Keratinocyte (primary cell): ENCODE data around the gene C14orf119. TPM values are rescaled to one million over a fixed set of nuclear protein-coding genes. Genes with fewer than 3 reads are reported as not detected.

Experiments
- DNase-seq: peaks from one replicate; pipeline ENCODE4 v3.0.0-alpha.2; 2011; ENCODE audit warnings: low read depth, missing footprints, low spot score
- FAIRE-seq: peaks from 2 replicates; lab custom pipeline; 2011; peaks lifted over from hg19 to GRCh38; lab: Jason Lieb, UNC
- H2AFZ ChIP-seq: 2 replicates; pipeline ENCODE4 v1.6.0; 2012; ENCODE audit warnings: low read length, control low read depth, inconsistent platforms; ENCODE audit not compliant: control insufficient read depth
- H3K27ac ChIP-seq: 2 replicates; pipeline ENCODE4 v1.5.1; 2011; ENCODE audit warnings: low read length; ENCODE audit not compliant: control insufficient read depth, insufficient read depth
- H3K27me3 ChIP-seq: 3 replicates; pipeline ENCODE4 v1.6.0; 2011; ENCODE audit warnings: low read length; ENCODE audit not compliant: control insufficient read depth, insufficient read depth; ENCODE audit errors: extremely low read depth
- H3K36me3 ChIP-seq, 2 experiments: 2 replicates in 1 of 2; 3 replicates in 1 of 2; pipeline ENCODE4 v1.5.1; 2011; ENCODE audit warnings: low read length in 2 of 2, mild to moderate bottlenecking in 1 of 2; ENCODE audit not compliant: control insufficient read depth in 2 of 2, insufficient read depth in 2 of 2; ENCODE audit errors: extremely low read depth in 1 of 2
- H3K4me1 ChIP-seq: 3 replicates; pipeline ENCODE4 v1.5.1; 2011; ENCODE audit warnings: low read length; ENCODE audit not compliant: control insufficient read depth, insufficient read depth; ENCODE audit errors: extremely low read depth
- H3K4me2 ChIP-seq: 3 replicates; pipeline ENCODE4 v1.6.0; 2011; ENCODE audit warnings: low read depth, low read length; ENCODE audit not compliant: control insufficient read depth, insufficient read depth; ENCODE audit errors: extremely low read depth
- H3K4me3 ChIP-seq, 3 experiments: fragments of 200-600 bp in 1 of 3; sonication (generic) in 1 of 3; 2 replicates in 2 of 3; 3 replicates in 1 of 3; pipeline ENCODE4 v1.5.1; 2011 to 2016; ENCODE audit warnings: low read length in 3 of 3, mild to moderate bottlenecking in 3 of 3, control low read depth in 2 of 3, inconsistent platforms in 1 of 3, low read depth in 1 of 3, mixed read lengths in 1 of 3, mixed run types in 1 of 3, moderate library complexity in 1 of 3; ENCODE audit not compliant: control insufficient read depth in 2 of 3, insufficient read depth in 2 of 3; ENCODE audit errors: extremely low read depth in 1 of 3
- H3K79me2 ChIP-seq: 2 replicates; pipeline ENCODE4 v1.6.0; 2012; ENCODE audit warnings: low read length; ENCODE audit not compliant: control insufficient read depth, insufficient read depth
- H3K9ac ChIP-seq: 3 replicates; pipeline ENCODE4 v1.6.0; 2011; ENCODE audit warnings: low read length; ENCODE audit not compliant: control insufficient read depth, insufficient read depth; ENCODE audit errors: extremely low read depth
- H3K9me1 ChIP-seq: 3 replicates; pipeline ENCODE4 v1.6.0; 2011; ENCODE audit warnings: low read length; ENCODE audit not compliant: control insufficient read depth, insufficient read depth; ENCODE audit errors: extremely low read depth
- H3K9me3 ChIP-seq: 2 replicates; pipeline ENCODE4 v1.5.1; 2012; ENCODE audit warnings: low read depth, low read length; ENCODE audit not compliant: control insufficient read depth
- H4K20me1 ChIP-seq: 3 replicates; pipeline ENCODE4 v1.6.0; 2011; ENCODE audit warnings: low read length; ENCODE audit not compliant: control insufficient read depth, insufficient read depth; ENCODE audit errors: extremely low read depth
- CTCF ChIP-seq, 3 experiments: IDR thresholded peaks in 1 of 3; conservative IDR thresholded peaks in 1 of 3; optimal IDR thresholded peaks in 1 of 3; 2 replicates in 2 of 3; 3 replicates in 1 of 3; pipeline versions ENCODE3 to v1.5.1; 2011; ENCODE audit warnings: low read length in 3 of 3, mild to moderate bottlenecking in 3 of 3, moderate library complexity in 2 of 3, control low read depth in 1 of 3, inconsistent platforms in 1 of 3; ENCODE audit not compliant: insufficient read depth in 2 of 3; ENCODE audit errors: extremely low read depth in 1 of 3
- EZH2 ChIP-seq: IDR thresholded peaks from one replicate; pipeline ENCODE4 v1.6.1; 2012; ENCODE audit warnings: inconsistent platforms, mild to moderate bottlenecking, low read length, moderate library complexity
- dilution Hi-C: fragments of 300-500 bp; cut with MboI; formaldehyde crosslinking; loops from one replicate; pipeline ENCODE4 v1.7.0; 2020; ENCODE audit warnings: low sequenced_read_pairs; ENCODE audit not compliant: extremely low pct_ligation_motif_present
- polyA plus RNA-seq, 5 experiments: library from polyadenylated mRNA; depleted of rRNA in 3 of 5; stranded (reverse) in 3 of 5; stranded (forward) in 1 of 5; unstranded in 1 of 5; fragments of >200 nt; gene quantifications; 1 replicate in 1 of 5; 2 replicates in 3 of 5; 3 replicates in 1 of 5; pipeline versions ENCODE4 v1.2.1 to v1.2.3, GENCODE V29; 2011 to 2012; ENCODE audit warnings: missing spikeins in 2 of 5, low read depth in 1 of 5, low replicate concordance in 1 of 5

Gene C14orf119
- polyA plus RNA-seq, 1 donor (not counting 4 experiments of a cell fraction or from before 2014, with no cell fraction given), result 73.7 TPM

GRCh38 chr14:23093526-23093925 is 1.8 kb upstream of the C14orf119 start:
- H3K9ac ChIP-seq, result peak overlapping the region; percentile 100
- H3K79me2 ChIP-seq, result peaks cover 82% of the 10 kb centered on the region
- H2AFZ ChIP-seq, result no peak overlapping the region
- H3K27ac ChIP-seq, result peak overlapping the region; percentile 14
- H3K4me3 ChIP-seq, result peak overlapping the region; percentile 86 to 99 (median 99)
- TF ChIP-seq EZH2, result no peak
- no peak for TF ChIP-seq CTCF (optimal IDR thresholded peaks at IDR 0.05 in 1 of 3, IDR thresholded peaks at IDR 0.05 in 1 of 3, conservative IDR thresholded peaks at IDR 0.05 in 1 of 3; ENCODE audit: extremely low read depth in 1 of 3, insufficient read depth in 2 of 3, low read length in 3 of 3)
- FAIRE-seq, result no peak
- H3K27me3 ChIP-seq, result no peaks in the 10 kb centered on the region
- DNase-seq, result no peak
- H3K9me3 ChIP-seq, result no peaks in the 10 kb centered on the region
- peaks cover 4% of the 10 kb centered on the region for H3K9me1 ChIP-seq
- peaks cover 17% of the 10 kb centered on the region for H4K20me1 ChIP-seq
- dilution Hi-C loops, result no loop called here
- peak overlapping the region; percentile 98 for H3K4me2 ChIP-seq
- peaks cover 16 to 47% of the 10 kb centered on the region in 2 experiments for H3K36me3 ChIP-seq
- peaks cover 21% of the 10 kb centered on the region for H3K4me1 ChIP-seq

GRCh38 chr14:23093991-23094665 is 1.2 kb upstream of the C14orf119 start:
- peak overlapping the region; percentile 86 to 99 (median 99) for H3K4me3 ChIP-seq
- H3K27me3 ChIP-seq, result no peaks in the 10 kb centered on the region
- peak overlapping the region; percentile 100 for H3K9ac ChIP-seq
- H3K4me1 ChIP-seq, result peaks cover 21% of the 10 kb centered on the region
- H3K79me2 ChIP-seq, result peaks cover 87% of the 10 kb centered on the region
- peak overlapping the region; percentile 99 for H3K27ac ChIP-seq
- H2AFZ ChIP-seq, result peak overlapping the region; percentile 99
- DNase-seq (no peak), FAIRE-seq (no peak)
- H3K36me3 ChIP-seq, result peaks cover 18 to 43% of the 10 kb centered on the region in 2 experiments
- H3K4me2 ChIP-seq, result peak overlapping the region; percentile 98
- TF ChIP-seq EZH2 (no peak), CTCF (optimal IDR thresholded peaks at IDR 0.05 in 1 of 3, IDR thresholded peaks at IDR 0.05 in 1 of 3, conservative IDR thresholded peaks at IDR 0.05 in 1 of 3; ENCODE audit: extremely low read depth in 1 of 3, insufficient read depth in 2 of 3, low read length in 3 of 3) (peak in 2 of 3 experiments; percentile 23 to 44)
- no peaks in the 10 kb centered on the region for H3K9me3 ChIP-seq
- H4K20me1 ChIP-seq, result peaks cover 17% of the 10 kb centered on the region
- H3K9me1 ChIP-seq, result peaks cover 4% of the 10 kb centered on the region
- dilution Hi-C loops, result no loop called here
